Stomach (tissue), 4 donors: Measurements from ENCODE around the gene SERPINI1.

Source experiments
- CTCF ChIP-seq, 7 experiments: fragments of 450-650 bp in 4 of 7; fragments of 200-600 bp in 3 of 7; sonication (generic) in 3 of 7; IDR thresholded peaks; one replicate each; pipeline ENCODE4 v1.5.1; 2016 to 2019; ENCODE audit warnings: antibody characterized with exemption in 7 of 7, control low read depth in 2 of 7, mild to moderate bottlenecking in 1 of 7
- POLR2A ChIP-seq, 4 donors: fragments of 450-650 bp; IDR thresholded peaks; one replicate each; pipeline ENCODE4 v1.6.1; 2016; ENCODE audit warnings: antibody characterized with exemption in 4 of 4, control low read depth in 2 of 4, mild to moderate bottlenecking in 1 of 4, moderate library complexity in 1 of 4

- TF ChIP-seq CTCF (IDR thresholded peaks at IDR 0.05) (no peak), POLR2A (IDR thresholded peaks at IDR 0.05) (no peak)
These were observed 62.9 kb downstream of the SERPINI1 start for GRCh38 chr3:167798443-167798842.
